Activated CD8-positive, alpha-beta T cell treated with anti-CD3 and anti-CD28 coated beads, Interleukin-2, amount 10 ng/mL, durations not matched to agents 7 days and 5 days (primary cell): ENCODE results near the gene ALDH1A3. TPM values are rescaled to one million over a fixed set of nuclear protein-coding genes. Genes with fewer than 3 reads are reported as not detected.

Experiments
- ATAC-seq: fragments of 150-1000 bp; cut with Tn5 transposase; one replicate; pipeline ENCODE4 v1.10.0; 2021; ENCODE audit warnings: moderate library complexity
- CTCF ChIA-PET: fragments of 350-600 bp; sonication (Branson Sonifier 250); formaldehyde crosslinking; loops from one replicate; lab custom pipeline; 2021; ENCODE audit warnings: antibody characterized with exemption; lab: Charles Lee
- POLR2A ChIA-PET: fragments of 350-600 bp; sonication (Branson Sonifier 250); formaldehyde crosslinking; loops from one replicate; lab custom pipeline; 2021; ENCODE audit warnings: antibody characterized with exemption; lab: Charles Lee
- DNase-seq: peaks from one replicate; pipeline ENCODE4 v3.0.0-alpha.2; 2020
- H3K27ac Mint-ChIP-seq: one replicate; pipeline ENCODE4 v1.8.0; 2021; ENCODE audit warnings: mild to moderate bottlenecking, mixed read lengths
- H3K27me3 Mint-ChIP-seq: one replicate; pipeline ENCODE4 v1.8.0; 2021; ENCODE audit warnings: low read depth, mixed read lengths
- H3K36me3 Mint-ChIP-seq: one replicate; pipeline ENCODE4 v1.8.0; 2021; ENCODE audit warnings: low read depth, mixed read lengths
- H3K4me1 Mint-ChIP-seq: one replicate; pipeline ENCODE4 v1.8.0; 2021; ENCODE audit warnings: low read depth, mixed read lengths
- H3K4me3 Mint-ChIP-seq: one replicate; pipeline ENCODE4 v1.8.0; 2021; ENCODE audit warnings: mild to moderate bottlenecking, mixed read lengths
- H3K9me3 Mint-ChIP-seq: one replicate; pipeline ENCODE4 v1.8.0; 2022; ENCODE audit warnings: mixed read lengths; ENCODE audit not compliant: insufficient read depth
- total RNA-seq, 2 experiments: library from RNA; stranded (reverse); gene quantifications; one replicate each; pipeline ENCODE4 v1.2.3, GENCODE V29; 2021

ALDH1A3 gene
- total RNA-seq, 2 experiments from 2014 or later, result not detected

GRCh38 chr15:100861511-100861991, 18.1 kb upstream of the ALDH1A3 start:
- no peak overlapping the region for H3K4me3 Mint-ChIP-seq
- no peaks in the 10 kb centered on the region for H3K36me3 Mint-ChIP-seq
- no peaks in the 10 kb centered on the region for H3K9me3 Mint-ChIP-seq
- ATAC-seq, result no peak
- H3K4me1 Mint-ChIP-seq, result no peaks in the 10 kb centered on the region
- H3K27ac Mint-ChIP-seq, result no peak overlapping the region
- ChIA-PET CTCF (no interaction called here), POLR2A (no interaction called here)
- H3K27me3 Mint-ChIP-seq, result peaks cover 2% of the 10 kb centered on the region
- DNase-seq, result no peak

- ChIA-PET CTCF (no interaction called here), POLR2A (no interaction called here)
- Mint-ChIP-seq H3K36me3 (no peaks in the 10 kb centered on the region), H3K9me3 (no peaks in the 10 kb centered on the region), H3K27me3 (peaks cover 2% of the 10 kb centered on the region), H3K4me1 (no peaks in the 10 kb centered on the region), H3K4me3 (no peak overlapping the region), H3K27ac (no peak overlapping the region)
- ATAC-seq (no peak), DNase-seq (no peak)
These were observed 17.5 kb upstream of the ALDH1A3 start for GRCh38 chr15:100862162-100862561.

- ChIA-PET CTCF (no interaction called here), POLR2A (no interaction called here)
- no peaks in the 10 kb centered on the region for H3K36me3 Mint-ChIP-seq
- H3K27me3 Mint-ChIP-seq, result peaks cover 2% of the 10 kb centered on the region
- H3K27ac Mint-ChIP-seq, result no peak overlapping the region
- no peak overlapping the region for H3K4me3 Mint-ChIP-seq
- no peaks in the 10 kb centered on the region for H3K9me3 Mint-ChIP-seq
- ATAC-seq, result no peak
- H3K4me1 Mint-ChIP-seq, result no peaks in the 10 kb centered on the region
- no peak for DNase-seq
These were observed 16.4 kb upstream of the ALDH1A3 start for GRCh38 chr15:100863075-100863795.

GRCh38 chr15:100863796-100864267, 15.8 kb upstream of the ALDH1A3 start:
- Mint-ChIP-seq H3K27ac (no peak overlapping the region), H3K9me3 (no peaks in the 10 kb centered on the region), H3K4me3 (no peak overlapping the region), H3K4me1 (no peaks in the 10 kb centered on the region), H3K27me3 (peaks cover 2% of the 10 kb centered on the region), H3K36me3 (no peaks in the 10 kb centered on the region)
- POLR2A ChIA-PET, result no interaction called here
- ATAC-seq, result no peak
- CTCF ChIA-PET, result no interaction called here
- no peak for DNase-seq

GRCh38 chr15:100866386-100867330, 13.0 kb upstream of the ALDH1A3 start:
- DNase-seq (no peak), ATAC-seq (no peak)
- ChIA-PET CTCF (interaction anchor here (0.7 kb wide), 1 partner anchor 140 kb away, joined by 4 read pairs; no protein-coding TSS in a partner anchor), POLR2A (interaction anchor here (0.6 kb wide), 1 partner anchor 941 kb away, joined by 3 read pairs; no protein-coding TSS in a partner anchor)
- Mint-ChIP-seq H3K36me3 (no peaks in the 10 kb centered on the region), H3K9me3 (no peaks in the 10 kb centered on the region), H3K4me3 (no peak overlapping the region), H3K27ac (no peak overlapping the region), H3K4me1 (no peaks in the 10 kb centered on the region), H3K27me3 (peaks cover 2% of the 10 kb centered on the region)

- POLR2A ChIA-PET, result no interaction called here
- CTCF ChIA-PET, result no interaction called here
- H3K9me3 Mint-ChIP-seq, result no peaks in the 10 kb centered on the region
These were observed 12.2 kb upstream of the ALDH1A3 start for GRCh38 chr15:100867433-100867832.

GRCh38 chr15:100869151-100869999, 10.3 kb upstream of the ALDH1A3 start:
- no peak for DNase-seq
- ChIA-PET POLR2A (no interaction called here), CTCF (no interaction called here)

More at GRCh38 chr15:100867433-100867832, 12.2 kb upstream of the ALDH1A3 start:
- DNase-seq (no peak), ATAC-seq (no peak)
- Mint-ChIP-seq H3K36me3 (no peaks in the 10 kb centered on the region), H3K4me3 (no peak overlapping the region), H3K4me1 (no peaks in the 10 kb centered on the region), H3K27ac (no peak overlapping the region), H3K27me3 (peaks cover 6% of the 10 kb centered on the region)

GRCh38 chr15:100873029-100873677, 6.5 kb upstream of the ALDH1A3 start:
- Mint-ChIP-seq H3K4me3 (no peak overlapping the region), H3K36me3 (no peaks in the 10 kb centered on the region), H3K27ac (no peak overlapping the region), H3K27me3 (peaks cover 36% of the 10 kb centered on the region), H3K4me1 (no peaks in the 10 kb centered on the region), H3K9me3 (no peaks in the 10 kb centered on the region)
- DNase-seq, result peak; percentile 57
- ATAC-seq, result no peak
- ChIA-PET POLR2A (no interaction called here), CTCF (interaction anchor here (0.7 to 2.7 kb wide), 19 partner anchors 17 to 531 kb away, joined by 3 to 18 read pairs (median 4); partner anchors contain the start of genes ADAMTS17 and ASB7)

More at GRCh38 chr15:100869151-100869999, 10.3 kb upstream of the ALDH1A3 start:
- ATAC-seq, result no peak
- Mint-ChIP-seq H3K27me3 (peaks cover 8% of the 10 kb centered on the region), H3K27ac (no peak overlapping the region), H3K4me3 (no peak overlapping the region), H3K4me1 (no peaks in the 10 kb centered on the region), H3K9me3 (no peaks in the 10 kb centered on the region), H3K36me3 (no peaks in the 10 kb centered on the region)

GRCh38 chr15:100875495-100875894, 4.1 kb upstream of the ALDH1A3 start:
- Mint-ChIP-seq H3K27me3 (peaks cover 46% of the 10 kb centered on the region), H3K27ac (no peak overlapping the region), H3K4me1 (peaks cover 8% of the 10 kb centered on the region), H3K9me3 (no peaks in the 10 kb centered on the region), H3K36me3 (no peaks in the 10 kb centered on the region), H3K4me3 (no peak overlapping the region)
- ChIA-PET CTCF (interaction anchor here (1.2 to 1.5 kb wide), 2 partner anchors 53 to 154 kb away, joined by 3 read pairs; no protein-coding TSS in a partner anchor), POLR2A (interaction anchor here (0.6 kb wide), 1 partner anchor 577 kb away, joined by 3 read pairs; no protein-coding TSS in a partner anchor)
- ATAC-seq (no peak), DNase-seq (no peak)

- Mint-ChIP-seq H3K36me3 (no peaks in the 10 kb centered on the region), H3K4me1 (peaks cover 10% of the 10 kb centered on the region), H3K9me3 (no peaks in the 10 kb centered on the region), H3K27me3 (peaks cover 51% of the 10 kb centered on the region), H3K4me3 (no peak overlapping the region), H3K27ac (no peak overlapping the region)
- ATAC-seq (no peak), DNase-seq (no peak)
- POLR2A ChIA-PET, result interaction anchor here (0.6 kb wide), 1 partner anchor 577 kb away, joined by 3 read pairs; no protein-coding TSS in a partner anchor
- CTCF ChIA-PET, result interaction anchor here (1.5 kb wide), 1 partner anchor 52 kb away, joined by 3 read pairs; no protein-coding TSS in a partner anchor
These were observed 3.7 kb upstream of the ALDH1A3 start for GRCh38 chr15:100875976-100876375.
